A673 (cell line): ENCODE results near the gene IBA57.

Experiments used
- CTCF ChIP-seq: fragments of 300-800, 200-600 bp; sonication (generic); conservative IDR thresholded peaks from 2 replicates; pipeline ENCODE4 v1.5.1; 2017; ENCODE audit warnings: low read depth, mild to moderate bottlenecking, antibody characterized with exemption, low read length, moderate library complexity, mixed read lengths
- EZH2 ChIP-seq: fragments of 200-600 bp; sonication (generic); IDR thresholded peaks from 2 replicates; pipeline ENCODE4 v1.6.1; 2017; ENCODE audit warnings: borderline replicate concordance, low read depth, mild to moderate bottlenecking, mixed read lengths, antibody characterized with exemption, low read length; ENCODE audit not compliant: poor library complexity, severe bottlenecking

- TF ChIP-seq CTCF (no peak), EZH2 (no peak)
These were observed 8.5 kb upstream of the IBA57 start for GRCh38 chr1:228156941-228157728.
